Activated CD4-positive, alpha-beta T cell treated with anti-CD3 and anti-CD28 coated beads, Interleukin-2, amount 50 U/mL, for 4 hours (primary cell): ENCODE measurements around the gene GCDH.
"Not testable (repeated sequence)": the region's sequence is repeated elsewhere in the genome, so short reads cannot be mapped to it uniquely, and the experiment has no call there.

Source experiments
- DNase-seq, 2 experiments: peaks; one replicate each; pipeline ENCODE4 v3.0.0-alpha.2; 2020

Gene GCDH

GRCh38 chr19:12912571-12912970 lies 21.6 kb downstream of the GCDH start:
- DNase-seq: no peak

- DNase-seq: no peak
Observed at GRCh38 chr19:12913011-12913561, 22.1 kb downstream of the GCDH start.

- DNase-seq: peak; percentile 37 to 49
Observed at GRCh38 chr19:12913851-12914690, 23.1 kb downstream of the GCDH start.

- DNase-seq: not testable (repeated sequence)
Observed at GRCh38 chr19:12915860-12916259, 24.9 kb downstream of the GCDH start.

- no peak for DNase-seq
Observed at GRCh38 chr19:12918253-12918652, 27.3 kb downstream of the GCDH start.

- no peak for DNase-seq
Observed at GRCh38 chr19:12921047-12921446, 30.1 kb downstream of the GCDH start.

GRCh38 chr19:12922959-12923358 lies 32.0 kb downstream of the GCDH start:
- DNase-seq: no peak

- no peak for DNase-seq
Observed at GRCh38 chr19:12924621-12925310, 33.8 kb downstream of the GCDH start.

- DNase-seq: no peak
Observed at GRCh38 chr19:12930002-12930645, 39.2 kb downstream of the GCDH start.

GRCh38 chr19:12932392-12933286 lies 41.7 kb downstream of the GCDH start:
- no peak for DNase-seq

- peak; percentile 84 to 87 for DNase-seq
Observed at GRCh38 chr19:12933287-12934072, 42.5 kb downstream of the GCDH start, which contains the start of gene FARSA. Gene FARSA, minus strand, starts transcription at chr19:12933711. Its CDS starts 15 bp downstream, at chr19:12933696.

GRCh38 chr19:12935071-12935470 lies 44.1 kb downstream of the GCDH start:
- no peak for DNase-seq

GRCh38 chr19:12936582-12936981 lies 45.6 kb downstream of the GCDH start:
- no peak for DNase-seq

GRCh38 chr19:12937093-12937926 lies 46.4 kb downstream of the GCDH start:
- no peak for DNase-seq

- DNase-seq: peak; percentile 99
Observed at GRCh38 chr19:12937927-12938778, 47.2 kb downstream of the GCDH start, which contains the start of gene CALR. Gene CALR, plus strand, starts transcription at chr19:12938609. Its CDS starts 71 bp downstream, at chr19:12938680.

- DNase-seq: peak; percentile 25 to 37
Observed at GRCh38 chr19:12938779-12939601, 48.0 kb downstream of the GCDH start.

- no peak for DNase-seq
Observed at GRCh38 chr19:12939975-12940423, 49.0 kb downstream of the GCDH start.

- DNase-seq: no peak
Observed at GRCh38 chr19:12940897-12941296, 49.9 kb downstream of the GCDH start.
